Stimulated activated memory B cell treated with anti-CD40 and anti-IgM and Interleukin-4, amounts not matched to agents 10 μg/mL and 1 μg/mL and 100 μg/mL, for 72 hours (primary cell): ENCODE results near the gene PAIP1.
"Not testable (repeated sequence)": the region's sequence is repeated elsewhere in the genome, so short reads cannot be mapped to it uniquely, and the experiment has no call there.

ENCODE experiments used
- ATAC-seq: fragments of 150-1000 bp; cut with Tn5 transposase; 2 replicates; pipeline ENCODE4 v1.10.0; 2021
- H3K27ac Mint-ChIP-seq: one replicate; pipeline ENCODE4 v1.8.0; 2022; ENCODE audit warnings: mild to moderate bottlenecking, mixed read lengths
- H3K27me3 Mint-ChIP-seq: one replicate; pipeline ENCODE4 v1.8.0; 2022; ENCODE audit warnings: mixed read lengths
- H3K36me3 Mint-ChIP-seq: one replicate; pipeline ENCODE4 v1.8.0; 2022; ENCODE audit warnings: mixed read lengths
- H3K4me1 Mint-ChIP-seq: one replicate; pipeline ENCODE4 v1.8.0; 2022; ENCODE audit warnings: mixed read lengths
- H3K4me3 Mint-ChIP-seq: one replicate; pipeline ENCODE4 v1.8.0; 2022; ENCODE audit warnings: mild to moderate bottlenecking, moderate library complexity, mixed read lengths
- H3K9me3 Mint-ChIP-seq: one replicate; pipeline ENCODE4 v1.8.0; 2022; ENCODE audit warnings: mixed read lengths

Gene PAIP1

DNA sequence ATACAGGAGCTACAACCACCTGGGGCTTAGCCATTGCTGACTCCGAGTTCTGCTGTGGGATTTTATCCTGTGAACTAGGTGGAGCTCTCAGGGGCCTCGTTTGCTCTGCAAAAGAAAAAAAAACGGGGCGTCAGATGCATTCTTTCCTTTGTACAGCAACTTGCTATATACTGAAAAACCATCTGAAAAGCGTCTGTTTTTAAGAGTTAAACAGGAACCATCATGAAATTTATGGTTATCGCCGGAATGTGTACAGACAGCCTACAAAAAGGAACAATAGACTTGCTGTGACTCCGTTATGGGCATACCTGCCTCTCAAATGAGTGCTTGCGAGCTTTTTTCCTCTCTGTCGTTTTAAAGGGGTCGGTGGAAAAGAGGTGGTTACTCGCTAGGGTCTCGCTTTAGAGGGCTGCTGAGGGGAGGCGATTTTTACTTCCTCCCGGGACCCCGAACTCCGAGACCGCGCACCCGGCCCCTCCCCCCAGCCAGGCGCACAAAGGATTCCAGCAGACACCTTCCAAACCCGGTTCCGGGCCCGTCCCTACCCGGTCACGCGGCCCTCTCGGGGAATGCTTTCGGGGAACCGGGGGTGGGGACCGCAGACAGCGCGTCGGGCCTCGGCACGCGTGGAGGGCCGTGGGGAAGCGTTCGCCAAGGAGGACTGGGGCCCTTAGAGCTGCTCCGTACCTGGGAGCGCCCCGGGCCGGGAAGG lies 826 bp downstream of the PAIP1 start:
- ATAC-seq, result no peak
- H3K27me3 Mint-ChIP-seq, result no peaks in the 10 kb centered on the region

DNA sequence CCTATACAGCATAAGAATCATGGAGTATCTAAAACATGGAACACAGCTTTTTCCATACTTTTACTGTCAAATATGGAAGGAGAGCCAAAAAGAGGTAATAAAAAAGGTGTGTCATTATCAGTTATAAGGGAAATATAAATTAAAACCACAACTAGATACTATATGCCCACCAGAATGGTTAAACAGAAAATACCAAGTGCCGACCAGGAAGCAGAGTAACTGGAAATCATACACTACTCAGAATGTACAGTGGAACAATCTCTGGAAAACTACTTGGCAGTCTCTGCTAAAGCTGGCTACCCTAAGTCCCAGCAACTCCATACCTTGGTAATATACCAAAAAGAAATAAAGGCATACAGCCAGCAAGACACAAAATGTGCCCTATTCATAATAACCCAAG lies 2.4 kb downstream of the PAIP1 start:
- Mint-ChIP-seq H3K4me1 (peaks cover 24% of the 10 kb centered on the region), H3K27ac (no peak overlapping the region), H3K27me3 (no peaks in the 10 kb centered on the region), H3K9me3 (no peaks in the 10 kb centered on the region), H3K4me3 (no peak overlapping the region), H3K36me3 (peaks cover 9% of the 10 kb centered on the region)
- ATAC-seq, result no peak

More for the DNA sequence above, 826 bp downstream of the PAIP1 start:
- Mint-ChIP-seq H3K4me3 (peak overlapping the region; percentile 89), H3K4me1 (peaks cover 17% of the 10 kb centered on the region), H3K9me3 (no peaks in the 10 kb centered on the region), H3K36me3 (peaks cover 2% of the 10 kb centered on the region), H3K27ac (peak overlapping the region; percentile 95)

DNA sequence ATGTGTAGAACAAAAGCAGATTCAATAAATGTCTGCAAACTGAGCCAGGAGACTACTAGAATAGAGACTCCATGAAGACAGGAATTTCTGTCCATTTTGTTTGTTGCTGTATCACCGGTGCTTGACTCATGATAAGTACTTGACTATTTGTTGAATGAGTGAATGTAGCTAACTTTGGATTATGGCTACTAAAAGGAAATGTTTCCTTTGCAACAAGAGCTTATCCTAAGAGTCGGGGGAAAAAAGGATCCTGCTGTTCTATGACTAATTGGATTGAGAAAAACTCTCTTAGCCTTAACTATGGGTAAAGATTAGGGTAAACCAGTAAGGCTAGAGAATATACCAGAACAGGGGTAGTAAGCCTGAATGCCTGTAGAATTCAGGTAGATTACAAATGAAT lies 3.5 kb downstream of the PAIP1 start:
- peaks cover 13% of the 10 kb centered on the region for H3K36me3 Mint-ChIP-seq
- H3K27ac Mint-ChIP-seq, result no peak overlapping the region
- H3K27me3 Mint-ChIP-seq, result no peaks in the 10 kb centered on the region

DNA sequence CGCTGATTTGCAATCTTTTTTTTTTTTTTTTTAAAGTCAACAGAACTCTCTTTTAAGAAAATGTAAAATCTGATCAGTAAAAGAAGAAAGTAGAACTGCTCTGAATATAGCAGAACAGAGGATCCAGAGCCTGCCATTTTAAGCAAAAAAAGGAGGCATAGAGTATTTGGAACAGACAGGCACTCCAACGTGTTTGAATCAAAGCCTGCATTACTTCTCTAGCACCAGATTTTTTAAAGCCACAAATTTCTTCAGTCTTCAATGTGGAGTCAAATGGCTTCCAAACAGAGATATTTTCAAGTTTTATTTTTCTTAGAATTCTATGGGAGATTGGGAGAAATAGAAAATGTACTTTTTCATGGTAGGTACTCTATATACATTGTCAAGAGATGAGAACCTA lies 5.1 kb downstream of the PAIP1 start:
- H3K27ac Mint-ChIP-seq, result no peak overlapping the region
- peaks cover 13% of the 10 kb centered on the region for H3K36me3 Mint-ChIP-seq
- H3K9me3 Mint-ChIP-seq, result no peaks in the 10 kb centered on the region
- ATAC-seq, result no peak
- no peaks in the 10 kb centered on the region for H3K27me3 Mint-ChIP-seq
- no peak overlapping the region for H3K4me3 Mint-ChIP-seq
- H3K4me1 Mint-ChIP-seq, result peaks cover 14% of the 10 kb centered on the region

More for the DNA sequence above, 3.5 kb downstream of the PAIP1 start:
- peaks cover 22% of the 10 kb centered on the region for H3K4me1 Mint-ChIP-seq
- ATAC-seq, result no peak
- no peaks in the 10 kb centered on the region for H3K9me3 Mint-ChIP-seq
- no peak overlapping the region for H3K4me3 Mint-ChIP-seq

DNA sequence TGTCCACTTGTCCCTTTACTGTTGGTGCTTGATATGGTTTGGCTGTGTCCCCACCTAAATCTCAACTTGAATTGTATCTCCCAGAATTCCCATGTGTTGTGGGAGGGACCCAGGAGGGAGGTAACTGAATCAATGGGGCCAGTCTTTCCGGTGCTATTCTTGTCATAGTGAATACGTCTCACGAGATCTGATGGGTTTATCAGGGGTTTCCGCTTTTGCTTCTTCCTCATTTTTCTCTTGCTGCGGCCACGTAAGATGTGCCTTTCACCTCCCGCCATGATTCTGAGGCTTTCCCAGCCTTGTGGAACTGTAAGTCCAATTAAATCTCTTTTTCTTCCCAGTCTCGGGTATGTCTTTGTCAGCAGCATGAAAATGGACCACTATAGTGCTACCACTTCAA lies 7.6 kb downstream of the PAIP1 start:
- H3K27me3 Mint-ChIP-seq, H3K4me3 Mint-ChIP-seq, ATAC-seq: not testable (repeated sequence)

DNA sequence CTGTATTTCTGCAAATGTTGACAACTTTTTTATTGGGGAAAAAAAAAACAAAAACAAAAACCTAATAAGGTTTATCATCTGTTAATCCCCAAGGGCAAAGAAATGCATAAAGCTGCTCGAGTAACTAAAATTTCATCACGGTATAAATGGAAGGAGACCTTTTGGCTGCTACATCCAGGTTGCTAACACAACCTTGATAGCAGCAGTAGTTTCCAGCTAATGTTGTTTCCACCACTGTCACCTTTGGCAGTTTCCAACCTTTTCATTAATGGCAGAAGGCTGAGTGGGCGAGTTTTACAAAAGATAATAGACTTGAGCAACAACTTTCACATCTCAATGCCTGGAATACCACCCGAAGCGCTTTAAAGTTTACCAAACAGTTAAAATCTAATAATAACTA lies 8.5 kb downstream of the PAIP1 start:
- no peaks in the 10 kb centered on the region for H3K27me3 Mint-ChIP-seq
- no peak for ATAC-seq
- H3K36me3 Mint-ChIP-seq, result peaks cover 33% of the 10 kb centered on the region
- no peak overlapping the region for H3K4me3 Mint-ChIP-seq
- no peak overlapping the region for H3K27ac Mint-ChIP-seq
- no peaks in the 10 kb centered on the region for H3K9me3 Mint-ChIP-seq
- peaks cover 25% of the 10 kb centered on the region for H3K4me1 Mint-ChIP-seq

More for the DNA sequence above, 7.6 kb downstream of the PAIP1 start:
- Mint-ChIP-seq H3K36me3 (peaks cover 29% of the 10 kb centered on the region), H3K4me1 (peaks cover 24% of the 10 kb centered on the region)
- H3K27ac Mint-ChIP-seq, H3K9me3 Mint-ChIP-seq: not testable (repeated sequence)

DNA sequence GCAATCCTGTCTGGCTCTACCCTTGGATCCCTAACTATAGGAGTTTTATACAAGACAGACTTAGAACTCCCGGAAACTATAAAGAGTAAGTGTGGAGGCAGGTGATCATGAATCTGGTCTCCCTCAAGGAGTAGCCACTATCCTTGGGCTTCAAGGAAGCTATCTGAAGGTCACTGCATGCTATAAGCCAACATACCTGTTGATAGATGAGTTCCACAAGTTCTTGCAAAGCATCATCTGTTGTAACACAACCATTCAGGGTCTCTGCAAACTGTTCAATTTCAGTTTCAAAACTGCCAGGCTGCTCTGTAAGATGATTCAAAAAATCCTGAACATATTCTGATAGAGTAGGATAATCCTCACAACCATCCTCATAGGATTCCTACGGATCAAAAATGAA lies 9.3 kb downstream of the PAIP1 start:
- Mint-ChIP-seq H3K4me1 (peaks cover 25% of the 10 kb centered on the region), H3K27ac (no peak overlapping the region), H3K27me3 (no peaks in the 10 kb centered on the region), H3K9me3 (no peaks in the 10 kb centered on the region), H3K4me3 (no peak overlapping the region), H3K36me3 (peaks cover 38% of the 10 kb centered on the region)
- no peak for ATAC-seq

DNA sequence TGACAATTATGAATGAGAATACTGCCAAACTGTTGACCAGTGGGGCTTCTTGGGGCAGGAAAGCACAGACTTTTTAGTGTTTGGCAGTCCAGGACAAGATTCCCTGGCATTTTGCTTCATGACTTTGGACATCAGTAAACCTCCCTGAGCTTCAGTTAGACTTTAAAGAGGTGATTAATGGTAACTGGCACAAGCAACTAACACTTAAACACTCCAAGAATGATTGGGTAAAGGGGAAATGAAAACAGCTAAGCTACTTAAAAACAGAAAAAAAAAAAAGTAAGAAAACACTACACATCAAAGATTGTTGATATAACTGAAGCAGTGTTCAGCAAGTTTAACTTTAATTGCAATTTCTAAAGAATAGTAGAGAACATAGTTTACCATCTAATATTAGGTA lies 13.4 kb downstream of the PAIP1 start:
- Mint-ChIP-seq H3K4me1 (peaks cover 22% of the 10 kb centered on the region), H3K9me3 (no peaks in the 10 kb centered on the region), H3K4me3 (no peak overlapping the region), H3K36me3 (peaks cover 36% of the 10 kb centered on the region), H3K27me3 (no peaks in the 10 kb centered on the region), H3K27ac (no peak overlapping the region)
- ATAC-seq, result no peak

DNA sequence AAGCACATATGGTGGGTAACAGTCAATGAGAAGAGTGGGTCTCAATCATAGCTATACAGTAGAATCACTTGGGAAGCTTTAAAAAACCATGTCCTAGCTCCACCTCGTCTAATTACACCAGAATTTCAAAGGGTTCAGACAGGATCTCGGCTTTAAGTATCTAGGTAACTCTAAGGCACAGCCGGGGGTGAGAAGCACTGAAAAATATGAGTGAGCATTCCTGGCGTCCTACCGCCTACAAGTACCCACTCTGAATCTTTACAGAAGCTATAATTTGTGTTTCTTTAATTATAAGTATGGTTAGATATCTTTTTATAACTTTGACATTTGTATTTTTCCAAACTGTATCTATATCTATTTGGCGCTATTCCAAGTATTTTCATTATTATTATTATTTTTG lies 16.1 kb downstream of the PAIP1 start:
- H3K27me3 Mint-ChIP-seq, result no peaks in the 10 kb centered on the region
- no peaks in the 10 kb centered on the region for H3K9me3 Mint-ChIP-seq
- no peak overlapping the region for H3K4me3 Mint-ChIP-seq
- H3K4me1 Mint-ChIP-seq, result peaks cover 22% of the 10 kb centered on the region
- H3K36me3 Mint-ChIP-seq, result peaks cover 42% of the 10 kb centered on the region
- no peak for ATAC-seq
- no peak overlapping the region for H3K27ac Mint-ChIP-seq

DNA sequence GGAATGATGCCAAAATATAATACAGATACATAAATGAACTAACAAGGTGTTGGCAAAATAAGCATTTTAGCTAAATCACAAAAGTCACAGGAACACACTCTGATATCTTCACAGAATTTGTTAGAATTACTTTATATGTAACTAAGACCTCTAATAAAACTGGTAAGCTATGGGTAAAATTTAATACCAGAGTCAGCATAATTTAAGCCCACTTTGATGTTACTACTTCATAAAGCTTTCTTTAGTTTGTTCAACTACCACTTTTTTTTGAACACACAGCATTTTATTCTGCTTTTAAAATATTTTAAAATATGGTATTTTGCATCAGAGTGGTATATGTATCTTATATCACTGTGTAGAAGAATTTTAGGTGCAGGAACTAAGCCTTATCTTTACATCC lies 19.9 kb downstream of the PAIP1 start:
- Mint-ChIP-seq H3K4me3 (no peak overlapping the region), H3K36me3 (peaks cover 51% of the 10 kb centered on the region), H3K27me3 (no peaks in the 10 kb centered on the region), H3K27ac (no peak overlapping the region), H3K9me3 (no peaks in the 10 kb centered on the region), H3K4me1 (peaks cover 11% of the 10 kb centered on the region)
- no peak for ATAC-seq

DNA sequence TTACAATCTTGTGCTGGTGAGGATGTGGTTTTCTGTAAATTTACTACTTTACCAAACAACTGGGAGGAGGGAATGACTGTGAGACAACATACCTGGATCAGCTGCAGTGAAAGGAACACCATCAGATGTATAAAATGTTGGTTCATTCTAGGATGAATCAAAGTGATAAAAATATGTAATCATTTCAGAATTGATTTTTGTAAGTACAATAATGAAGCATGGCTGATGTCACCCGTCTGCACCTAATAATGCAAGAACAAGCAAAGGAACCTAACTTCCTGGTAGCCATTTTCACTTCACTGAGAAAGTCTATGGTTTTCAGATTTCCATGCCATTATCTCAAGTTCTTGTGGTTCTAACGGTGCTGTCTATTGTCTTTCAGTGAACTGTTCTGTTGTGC lies 23.2 kb downstream of the PAIP1 start:
- H3K4me1 Mint-ChIP-seq, result peaks cover under 1% of the 10 kb centered on the region
- H3K36me3 Mint-ChIP-seq, result peaks cover 52% of the 10 kb centered on the region
- no peak for ATAC-seq
- no peaks in the 10 kb centered on the region for H3K27me3 Mint-ChIP-seq
- no peak overlapping the region for H3K4me3 Mint-ChIP-seq
- no peak overlapping the region for H3K27ac Mint-ChIP-seq
- no peaks in the 10 kb centered on the region for H3K9me3 Mint-ChIP-seq

DNA sequence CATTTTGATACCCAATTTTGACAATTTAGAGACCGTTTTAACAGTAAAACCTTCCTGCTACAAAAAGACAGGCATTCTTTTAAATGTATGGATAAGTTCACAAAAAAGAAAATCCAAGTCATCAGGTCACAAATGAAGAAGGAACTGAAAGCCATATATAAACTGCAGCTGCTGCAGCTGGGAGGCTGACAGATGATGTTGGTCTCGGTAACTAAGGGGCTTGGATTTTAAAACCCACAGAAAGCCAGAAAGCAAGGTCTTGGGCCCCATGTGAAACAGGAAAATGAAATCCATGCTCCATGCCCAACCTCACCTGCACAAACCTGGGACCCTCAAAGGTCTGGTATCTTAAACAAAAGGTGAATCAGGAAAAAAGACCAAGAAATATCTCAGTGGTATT lies 26.2 kb downstream of the PAIP1 start:
- Mint-ChIP-seq H3K36me3 (peaks cover 59% of the 10 kb centered on the region), H3K27me3 (no peaks in the 10 kb centered on the region), H3K4me3 (no peak overlapping the region), H3K4me1 (no peaks in the 10 kb centered on the region), H3K9me3 (no peaks in the 10 kb centered on the region), H3K27ac (no peak overlapping the region)
- ATAC-seq, result no peak

DNA sequence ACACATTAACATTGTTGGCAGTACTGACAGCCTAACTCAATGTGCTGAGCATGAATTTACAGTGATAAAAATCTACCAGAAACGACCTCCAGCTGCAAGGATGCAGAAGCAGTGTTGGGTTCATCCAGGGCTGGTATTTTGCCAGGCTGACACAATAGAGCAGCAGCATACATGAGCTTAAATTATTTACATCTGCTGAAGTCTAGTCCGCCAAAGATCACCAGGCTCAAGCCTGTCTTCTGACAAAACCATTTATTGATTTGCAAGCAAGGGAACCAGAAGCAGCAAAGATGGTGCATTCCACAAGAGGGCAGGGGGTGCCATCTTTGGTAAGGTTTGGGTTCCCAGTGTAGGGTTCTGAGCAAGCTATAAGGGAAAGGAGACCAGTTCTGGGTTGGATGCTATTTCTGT lies 33.2 kb downstream of the PAIP1 start:
- no peak overlapping the region for H3K27ac Mint-ChIP-seq
- H3K4me3 Mint-ChIP-seq, result no peak overlapping the region
- ATAC-seq, result no peak
- no peaks in the 10 kb centered on the region for H3K4me1 Mint-ChIP-seq
- H3K9me3 Mint-ChIP-seq, result no peaks in the 10 kb centered on the region
- peaks cover 42% of the 10 kb centered on the region for H3K36me3 Mint-ChIP-seq
- no peaks in the 10 kb centered on the region for H3K27me3 Mint-ChIP-seq

DNA sequence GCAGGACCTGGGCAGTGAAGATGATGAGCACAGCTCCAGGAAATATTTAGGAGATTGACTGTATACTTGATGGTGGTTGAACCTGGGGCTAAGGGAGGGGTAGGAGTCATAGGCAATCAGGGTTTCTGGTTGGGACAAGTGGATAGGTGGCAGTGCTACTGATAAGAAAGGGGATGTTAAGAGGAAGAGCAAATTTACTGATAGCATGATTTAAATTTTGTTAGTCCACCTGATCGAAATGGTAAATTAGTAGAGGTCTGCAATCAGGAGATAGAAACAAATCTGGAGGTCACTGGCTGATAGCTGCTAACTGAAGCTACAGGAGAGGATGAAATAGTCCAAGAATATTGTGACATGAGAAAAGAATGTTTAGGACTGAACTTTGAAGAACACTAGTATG lies 36.3 kb downstream of the PAIP1 start:
- H3K4me3 Mint-ChIP-seq, result no peak overlapping the region
- H3K27ac Mint-ChIP-seq, result no peak overlapping the region
- H3K4me1 Mint-ChIP-seq, result peaks cover 6% of the 10 kb centered on the region
- H3K27me3 Mint-ChIP-seq, result no peaks in the 10 kb centered on the region
- no peak for ATAC-seq
- H3K36me3 Mint-ChIP-seq, result peaks cover 25% of the 10 kb centered on the region
- H3K9me3 Mint-ChIP-seq, result no peaks in the 10 kb centered on the region

DNA sequence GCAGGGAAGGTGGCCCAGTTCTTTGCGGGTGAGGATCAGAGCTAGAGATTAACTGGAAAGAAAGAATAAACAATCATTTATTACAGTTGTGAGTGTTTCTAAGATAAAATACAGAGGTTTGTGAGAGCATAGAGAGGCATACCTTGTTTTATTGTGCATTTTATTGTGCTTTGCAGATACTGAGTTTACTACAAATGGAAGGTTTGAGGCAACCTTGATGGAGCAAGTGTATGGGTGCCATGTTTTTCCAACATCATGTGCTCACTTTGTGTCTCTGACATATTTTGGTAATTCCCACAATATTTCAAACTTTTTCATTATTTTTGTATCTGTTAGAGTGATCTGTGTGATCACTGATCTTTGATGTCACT lies 41.2 kb downstream of the PAIP1 start:
- no peak for ATAC-seq
- Mint-ChIP-seq H3K27ac (peak overlapping the region; percentile 92), H3K4me3 (peak overlapping the region; percentile 89), H3K9me3 (no peaks in the 10 kb centered on the region), H3K27me3 (no peaks in the 10 kb centered on the region), H3K4me1 (peaks cover 32% of the 10 kb centered on the region), H3K36me3 (peaks cover 5% of the 10 kb centered on the region)

DNA sequence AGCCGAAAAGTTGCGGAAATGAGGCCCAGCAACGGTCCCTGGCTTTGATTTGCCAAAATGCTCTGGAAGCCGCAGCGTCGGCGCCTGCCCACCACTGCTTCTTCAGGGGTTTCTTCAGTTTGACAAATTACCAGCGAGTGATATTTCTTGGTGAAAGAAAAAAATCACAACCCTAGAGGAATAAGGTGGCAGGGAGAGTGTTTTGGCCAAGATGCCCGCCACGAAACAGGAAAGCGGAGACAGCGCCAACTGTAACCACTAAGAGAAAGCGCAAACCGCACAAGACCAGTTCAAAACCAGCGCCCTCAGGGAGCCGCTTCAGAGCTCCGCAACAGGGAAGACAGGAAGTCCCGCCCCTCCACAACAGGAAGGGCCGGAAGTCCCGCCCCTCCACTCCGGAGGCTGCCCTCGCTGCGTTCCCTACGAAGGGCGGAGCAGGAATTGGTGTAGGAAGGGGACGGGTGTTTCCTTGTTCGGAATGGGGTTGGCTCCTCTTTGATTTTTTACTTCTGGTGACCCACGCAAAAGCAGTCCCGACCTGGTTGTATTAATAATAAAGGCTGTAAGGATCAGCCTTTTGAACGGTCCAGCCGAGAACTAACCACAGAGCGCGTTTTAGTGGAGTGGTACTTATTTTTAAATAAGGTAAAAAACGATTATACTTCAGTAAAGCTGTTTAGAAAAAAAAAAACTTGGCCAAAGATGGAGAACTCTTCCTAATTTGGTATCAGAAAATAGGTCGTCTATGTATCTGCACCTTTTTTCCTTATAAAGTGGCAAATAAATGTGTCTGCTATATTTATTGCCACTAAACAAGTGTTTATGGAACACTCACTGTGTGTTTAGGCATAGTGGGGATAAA lies 41.8 kb downstream of the PAIP1 start, which contains the start of gene C5orf34:
C5orf34 (minus strand) TSS at position 333 of the 862 bp plus-strand sequence. CDS start 5,809 bp downstream, outside the sequence.
- no peaks in the 10 kb centered on the region for H3K27me3 Mint-ChIP-seq
- ATAC-seq, result peak; percentile 99
- H3K27ac Mint-ChIP-seq, result peak within 1 kb of the TSS; percentile 92
- no peaks in the 10 kb centered on the region for H3K9me3 Mint-ChIP-seq
- peaks cover 32% of the 10 kb centered on the region for H3K4me1 Mint-ChIP-seq
- peak within 1 kb of the TSS; percentile 89 for H3K4me3 Mint-ChIP-seq
- H3K36me3 Mint-ChIP-seq, result peaks cover 5% of the 10 kb centered on the region
